Measurements from ENCODE around the gene SLC36A1.

DNA sequence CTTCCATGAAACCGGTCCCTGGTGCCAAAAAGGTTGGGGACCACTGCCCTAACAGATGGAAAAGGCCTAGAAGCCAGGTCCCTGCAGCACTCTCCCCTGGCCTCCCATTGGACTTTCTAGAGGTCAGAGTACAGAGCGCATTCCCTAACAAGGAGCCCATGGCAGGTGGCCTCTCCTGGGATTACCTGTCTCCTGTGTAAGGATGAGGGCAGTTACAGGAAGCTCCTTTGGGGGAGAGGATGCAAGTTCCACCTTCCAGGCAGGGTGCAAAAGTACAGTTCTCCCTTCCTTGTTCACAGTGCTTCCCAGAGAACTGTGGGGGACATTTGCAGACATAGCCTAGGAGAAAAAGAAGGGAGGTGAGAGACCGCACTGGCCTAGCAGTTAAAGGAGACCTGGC lies 62.4 kb downstream of the SLC36A1 start:
- TF ChIP-seq, protein P1, sequence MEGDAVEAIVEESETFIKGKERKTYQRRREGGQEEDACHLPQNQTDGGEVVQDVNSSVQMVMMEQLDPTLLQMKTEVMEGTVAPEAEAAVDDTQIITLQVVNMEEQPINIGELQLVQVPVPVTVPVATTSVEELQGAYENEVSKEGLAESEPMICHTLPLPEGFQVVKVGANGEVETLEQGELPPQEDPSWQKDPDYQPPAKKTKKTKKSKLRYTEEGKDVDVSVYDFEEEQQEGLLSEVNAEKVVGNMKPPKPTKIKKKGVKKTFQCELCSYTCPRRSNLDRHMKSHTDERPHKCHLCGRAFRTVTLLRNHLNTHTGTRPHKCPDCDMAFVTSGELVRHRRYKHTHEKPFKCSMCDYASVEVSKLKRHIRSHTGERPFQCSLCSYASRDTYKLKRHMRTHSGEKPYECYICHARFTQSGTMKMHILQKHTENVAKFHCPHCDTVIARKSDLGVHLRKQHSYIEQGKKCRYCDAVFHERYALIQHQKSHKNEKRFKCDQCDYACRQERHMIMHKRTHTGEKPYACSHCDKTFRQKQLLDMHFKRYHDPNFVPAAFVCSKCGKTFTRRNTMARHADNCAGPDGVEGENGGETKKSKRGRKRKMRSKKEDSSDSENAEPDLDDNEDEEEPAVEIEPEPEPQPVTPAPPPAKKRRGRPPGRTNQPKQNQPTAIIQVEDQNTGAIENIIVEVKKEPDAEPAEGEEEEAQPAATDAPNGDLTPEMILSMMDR (IDR thresholded peaks at IDR 0.05; ENCODE audit: poor library complexity) = no peak
- TF ChIP-seq EZH2 (IDR thresholded peaks at IDR 0.05; ENCODE audit: borderline replicate concordance) = no peak
